Hepatocyte (in vitro differentiated cells): ENCODE data around the gene SEC61B. TPM values are rescaled to one million over a fixed set of nuclear protein-coding genes. Genes with fewer than 3 reads are reported as not detected.

Source experiments
- DNase-seq: peaks from one replicate; pipeline ENCODE4 v3.0.0-alpha.2; 2016; ENCODE audit warnings: low spot score
- H2AFZ ChIP-seq: fragments of 200-600 bp; sonication (generic); 2 replicates; pipeline ENCODE4 v1.6.0; 2016; ENCODE audit warnings: antibody characterized with exemption, mild to moderate bottlenecking
- H3K27ac ChIP-seq: fragments of 200-600 bp; sonication (generic); 2 replicates; pipeline ENCODE4 v1.5.1; 2016; ENCODE audit warnings: mild to moderate bottlenecking
- H3K27me3 ChIP-seq: fragments of 200-600 bp; sonication (generic); 2 replicates; pipeline ENCODE4 v1.6.1; 2016
- H3K36me3 ChIP-seq: fragments of 200-600 bp; sonication (generic); replicated peaks from 2 replicates; pipeline ENCODE4 v1.5.1; 2016; ENCODE audit warnings: low read depth; ENCODE audit not compliant: insufficient read depth
- H3K4me1 ChIP-seq: fragments of 200-600 bp; sonication (generic); 2 replicates; pipeline ENCODE4 v1.5.1; 2016; ENCODE audit warnings: mild to moderate bottlenecking, moderate library complexity; ENCODE audit not compliant: insufficient read depth
- H3K4me2 ChIP-seq: fragments of 200-600 bp; sonication (generic); 2 replicates; pipeline ENCODE4 v1.6.0; 2016
- H3K4me3 ChIP-seq: fragments of 200-600 bp; sonication (generic); 2 replicates; pipeline ENCODE4 v1.5.1; 2016; ENCODE audit warnings: mild to moderate bottlenecking
- H3K79me2 ChIP-seq: fragments of 200-600 bp; sonication (generic); 2 replicates; pipeline ENCODE4 v1.6.0; 2017; ENCODE audit warnings: mild to moderate bottlenecking
- H3K9me2 ChIP-seq: fragments of 200-600 bp; sonication (generic); replicated peaks from 2 replicates; pipeline ENCODE4 v1.6.0; 2017; ENCODE audit warnings: mild to moderate bottlenecking; ENCODE audit not compliant: insufficient read depth
- H3K9me3 ChIP-seq: fragments of 200-600 bp; sonication (generic); 2 replicates; pipeline ENCODE4 v1.5.1; 2016; ENCODE audit warnings: low read depth, mild to moderate bottlenecking
- H4K20me1 ChIP-seq: fragments of 200-600 bp; sonication (generic); 2 replicates; pipeline ENCODE4 v1.6.0; 2016; ENCODE audit warnings: mild to moderate bottlenecking; ENCODE audit not compliant: insufficient read depth, poor library complexity, severe bottlenecking
- EZH2 ChIP-seq: fragments of 200-600 bp; sonication (generic); IDR thresholded peaks from 2 replicates; pipeline ENCODE4 v1.6.1; 2016; ENCODE audit warnings: antibody characterized with exemption, mild to moderate bottlenecking, borderline replicate concordance
- EZH2phosphoT487 ChIP-seq: fragments of 200-600 bp; sonication (generic); IDR thresholded peaks from one replicate; pipeline ENCODE4 v1.6.1; 2018; ENCODE audit warnings: antibody characterized with exemption, mild to moderate bottlenecking, low read depth, moderate library complexity; ENCODE audit not compliant: unreplicated experiment, severe bottlenecking
- WGBS: methylation state at CpG from one replicate; pipeline ENCODE4 v1.1.6; 2016; ENCODE audit warnings: low lambda C conversion rate; ENCODE audit errors: missing lambda C conversion rate; 5-methylcytosine and 5-hydroxymethylcytosine counted together
- polyA plus RNA-seq: library from polyadenylated mRNA; unstranded; fragments of >200 nt; fragmentation: Nextera tagmentation; extraction: Ambion mirVana; gene quantifications from 2 replicates; pipeline ENCODE4 v1.2.1, GENCODE V29; 2016
- total RNA-seq: library from RNA; depleted of rRNA; stranded (reverse); fragments of >200 nt; gene quantifications from 2 replicates; pipeline ENCODE4 v1.2.3, GENCODE V29; 2014
- TF ChIP-seq, protein P1 (sequence below): fragments of 200-600 bp; sonication (generic); IDR thresholded peaks from 2 replicates; pipeline ENCODE4 v1.5.1; 2016; ENCODE audit warnings: antibody characterized with exemption, mild to moderate bottlenecking; ENCODE audit not compliant: poor library complexity

SEC61B gene
- total and polyA plus RNA-seq, 2 experiments from 2014 or later = 145 to 365 TPM

DNA sequence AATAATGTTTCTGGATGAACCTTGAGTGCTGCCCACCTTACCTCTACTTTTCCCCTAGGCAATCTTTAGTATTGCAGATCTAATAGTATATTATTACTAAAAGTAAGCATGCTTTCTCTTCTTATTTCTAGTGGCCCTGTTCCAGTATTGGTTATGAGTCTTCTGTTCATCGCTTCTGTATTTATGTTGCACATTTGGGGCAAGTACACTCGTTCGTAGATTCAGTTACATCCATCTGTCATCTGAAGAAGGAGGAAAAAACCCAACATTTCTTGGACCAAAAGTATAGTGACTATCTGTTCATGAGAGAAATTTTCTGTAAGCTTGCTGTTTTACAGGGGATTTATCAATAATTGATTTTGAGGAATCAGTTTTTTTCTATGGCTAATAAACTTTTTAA lies 8.1 kb downstream of the SEC61B start:
- no peaks in the 10 kb centered on the region for H3K36me3 ChIP-seq
- peaks cover 16% of the 10 kb centered on the region for H4K20me1 ChIP-seq

GRCh38 chr9:99231711-99232110 lies 9.6 kb downstream of the SEC61B start:
- Histone ChIP-seq H4K20me1 (peaks cover 3% of the 10 kb centered on the region), H3K27me3 (no peaks in the 10 kb centered on the region), H3K4me3 (no peak overlapping the region), H2AFZ (no peak overlapping the region), H3K4me1 (no peaks in the 10 kb centered on the region), H3K4me2 (no peak overlapping the region), H3K79me2 (peaks cover 8% of the 10 kb centered on the region), H3K27ac (no peak overlapping the region), H3K9me2 (no peaks in the 10 kb centered on the region), H3K9me3 (no peaks in the 10 kb centered on the region), H3K36me3 (no peaks in the 10 kb centered on the region)
- TF ChIP-seq EZH2 (no peak), EZH2phosphoT487 (no peak)
- TF ChIP-seq, protein P1, sequence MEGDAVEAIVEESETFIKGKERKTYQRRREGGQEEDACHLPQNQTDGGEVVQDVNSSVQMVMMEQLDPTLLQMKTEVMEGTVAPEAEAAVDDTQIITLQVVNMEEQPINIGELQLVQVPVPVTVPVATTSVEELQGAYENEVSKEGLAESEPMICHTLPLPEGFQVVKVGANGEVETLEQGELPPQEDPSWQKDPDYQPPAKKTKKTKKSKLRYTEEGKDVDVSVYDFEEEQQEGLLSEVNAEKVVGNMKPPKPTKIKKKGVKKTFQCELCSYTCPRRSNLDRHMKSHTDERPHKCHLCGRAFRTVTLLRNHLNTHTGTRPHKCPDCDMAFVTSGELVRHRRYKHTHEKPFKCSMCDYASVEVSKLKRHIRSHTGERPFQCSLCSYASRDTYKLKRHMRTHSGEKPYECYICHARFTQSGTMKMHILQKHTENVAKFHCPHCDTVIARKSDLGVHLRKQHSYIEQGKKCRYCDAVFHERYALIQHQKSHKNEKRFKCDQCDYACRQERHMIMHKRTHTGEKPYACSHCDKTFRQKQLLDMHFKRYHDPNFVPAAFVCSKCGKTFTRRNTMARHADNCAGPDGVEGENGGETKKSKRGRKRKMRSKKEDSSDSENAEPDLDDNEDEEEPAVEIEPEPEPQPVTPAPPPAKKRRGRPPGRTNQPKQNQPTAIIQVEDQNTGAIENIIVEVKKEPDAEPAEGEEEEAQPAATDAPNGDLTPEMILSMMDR = peak; percentile 30
- 98% methylated on average over 2 of the region's 2 CpGs for WGBS
- DNase-seq = no peak

More for the DNA sequence above, 8.1 kb downstream of the SEC61B start:
- WGBS = 96% methylated on average over 3 of the region's 3 CpGs
- no peak overlapping the region for H3K27ac ChIP-seq
- no peak for DNase-seq
- no peak overlapping the region for H3K4me2 ChIP-seq
- H3K27me3 ChIP-seq = no peaks in the 10 kb centered on the region
- peaks cover 22% of the 10 kb centered on the region for H3K79me2 ChIP-seq
- no peak overlapping the region for H2AFZ ChIP-seq
- H3K9me3 ChIP-seq = no peaks in the 10 kb centered on the region
- H3K4me3 ChIP-seq = no peak overlapping the region
- no peaks in the 10 kb centered on the region for H3K9me2 ChIP-seq
- TF ChIP-seq, protein P1 = no peak
- no peak for TF ChIP-seq EZH2
- no peaks in the 10 kb centered on the region for H3K4me1 ChIP-seq

DNA sequence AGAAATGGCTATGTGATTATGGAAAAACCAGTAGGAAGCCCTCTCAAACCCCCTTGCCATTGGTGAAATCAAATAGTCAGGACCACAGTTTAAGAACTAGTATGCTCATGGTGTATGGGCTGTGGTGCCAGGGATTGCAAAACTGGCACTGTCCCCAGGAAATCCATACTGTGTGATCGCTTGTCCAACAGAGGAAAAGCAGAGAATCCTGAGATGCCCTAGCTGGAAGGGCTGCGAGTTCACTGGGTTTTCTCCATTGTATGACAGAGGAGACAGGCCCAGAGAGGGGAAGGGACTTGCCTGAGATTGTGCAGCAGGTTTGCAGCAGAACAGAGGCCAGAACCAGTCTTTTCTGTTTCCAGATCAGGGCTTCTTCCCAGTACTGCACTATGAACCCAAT lies 12.5 kb downstream of the SEC61B start:
- Histone ChIP-seq H3K79me2 (no peaks in the 10 kb centered on the region), H3K9me2 (no peaks in the 10 kb centered on the region), H3K4me2 (no peak overlapping the region), H2AFZ (no peak overlapping the region), H3K4me3 (no peak overlapping the region), H3K4me1 (no peaks in the 10 kb centered on the region), H4K20me1 (no peaks in the 10 kb centered on the region), H3K27ac (no peak overlapping the region), H3K36me3 (no peaks in the 10 kb centered on the region), H3K9me3 (no peaks in the 10 kb centered on the region), H3K27me3 (no peaks in the 10 kb centered on the region)
- TF ChIP-seq, protein P1 = no peak
- no peak for TF ChIP-seq EZH2
- no peak for TF ChIP-seq EZH2phosphoT487
- WGBS = 100% methylated on average over 2 of the region's 2 CpGs
- no peak for DNase-seq

DNA sequence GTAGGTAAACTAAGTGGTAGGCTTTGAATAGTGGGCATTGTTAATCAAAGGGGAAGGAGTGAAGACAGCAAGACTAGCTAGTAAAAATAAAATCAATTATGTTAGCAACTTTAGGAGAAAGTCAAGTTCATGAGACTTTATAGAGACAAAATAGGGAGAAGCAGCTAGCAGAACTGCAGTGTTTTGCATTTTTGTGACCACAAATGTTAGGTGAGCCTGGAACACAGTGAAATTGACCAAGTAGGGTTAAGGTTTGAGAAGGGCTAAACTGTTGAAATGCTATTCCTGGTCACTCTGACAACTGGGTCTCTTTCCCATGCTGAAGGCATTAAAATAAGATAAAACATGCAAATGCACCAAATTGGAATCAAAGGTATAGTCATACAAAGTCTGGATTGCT lies 13.0 kb downstream of the SEC61B start:
- Histone ChIP-seq H3K4me3 (no peak overlapping the region), H3K4me1 (no peaks in the 10 kb centered on the region)

More for the DNA sequence above, 13.0 kb downstream of the SEC61B start:
- Histone ChIP-seq H3K27ac (no peak overlapping the region), H3K79me2 (no peaks in the 10 kb centered on the region), H4K20me1 (no peaks in the 10 kb centered on the region), H3K9me3 (no peaks in the 10 kb centered on the region), H3K36me3 (no peaks in the 10 kb centered on the region), H3K4me2 (no peak overlapping the region), H3K9me2 (no peaks in the 10 kb centered on the region), H3K27me3 (no peaks in the 10 kb centered on the region), H2AFZ (no peak overlapping the region)
- TF ChIP-seq, protein P1 = no peak
- TF ChIP-seq EZH2phosphoT487 = no peak
- TF ChIP-seq EZH2 = no peak
- DNase-seq = no peak
